Pancreas (tissue), 10 donors: ENCODE data around the gene KRT20. TPM values are rescaled to one million over a fixed set of nuclear protein-coding genes. Genes with fewer than 3 reads are reported as not detected.
A peak's percentile ranks its signal among the peaks of the same experiment; 100 is the strongest.

Experiments used
- ATAC-seq, 4 donors: fragments of 200-7000 bp; cut with Tn5 transposase; one replicate each; pipeline versions ENCODE4 v1.8.0 to v1.9.1; 2020; ENCODE audit warnings: mild to moderate bottlenecking in 4 of 4, moderate library complexity in 4 of 4
- DNase-seq, 6 donors: peaks; one replicate each; pipeline ENCODE4 v3.0.0-alpha.2; 2020
- FAIRE-seq: peaks from 2 replicates; lab custom pipeline; 2012; peaks lifted over from hg19 to GRCh38; lab: Jason Lieb, UNC
- H3K27ac ChIP-seq, 4 donors: fragments of 200-600 bp; sonication (generic); 1 replicate in 3 of 4; 2 replicates in 1 of 4; pipeline versions ENCODE4 v1.5.0 to v1.8.0; 2020
- H3K27me3 ChIP-seq, 4 donors: fragments of 200-600 bp; one replicate each; pipeline ENCODE4 v1.8.0; 2021
- H3K36me3 ChIP-seq, 3 donors: fragments of 200-600 bp; sonication (generic) in 1 of 3; one replicate each; pipeline versions ENCODE4 v1.5.0 to v1.8.0; 2020 to 2021
- H3K4me1 ChIP-seq, 3 donors: fragments of 200-600 bp; one replicate each; pipeline ENCODE4 v1.8.0; 2021
- H3K4me3 ChIP-seq, 4 donors: fragments of 200-600 bp; sonication (generic) in 2 of 4; one replicate each; pipeline versions ENCODE4 v1.5.0 to v1.8.0; 2020 to 2021
- H3K9me3 ChIP-seq, 4 donors: fragments of 200-600 bp; one replicate each; pipeline ENCODE4 v1.8.0; 2021
- CTCF ChIP-seq, 4 donors: fragments of 200-600 bp; sonication (generic) in 3 of 4; IDR thresholded peaks; one replicate each; pipeline versions ENCODE4 v1.5.0 to v1.8.0; 2021; ENCODE audit warnings: antibody characterized with exemption in 4 of 4
- WGBS, 2 donors: extraction: QIAGEN DNeasy Blood & Tissue Kit; methylation state at CpG; one replicate each; pipeline ENCODE4 v1.1.7; 2013; 5-methylcytosine and 5-hydroxymethylcytosine counted together
- intact Hi-C, 3 donors: fragments of 100-400 bp; cut with DNase I; formaldehyde crosslinking; loops; one replicate each; pipeline versions ENCODE4 v1.11.1 to v1.14.2; 2022
- polyA plus RNA-seq, 2 donors: library from polyadenylated mRNA; stranded (reverse); fragments of 200-250 nt; gene quantifications; one replicate each; pipeline ENCODE4 v1.2.3, GENCODE V29; 2013
- total RNA-seq, 6 donors: library from RNA; stranded (reverse); fragmentation: NEBNext Ultra II Directional in 4 of 6; extraction: Animal tissue kit (Norgen Biotek cat#: 25700) in 4 of 6; gene quantifications; one replicate each; pipeline versions ENCODE4 v1.2.1 to v1.2.4, GENCODE V29; 2021 to 2023
- donor health status: healthy with polysubstance abuse.
- donor health status: DM: no; HTN: no; CAD: no; lungs with moderate emphysema.
- donor health status: DM: no; HTN: no; CAD: no.
- donor health status: control.
- donor health status: control.
- donor health status: Bipolar disorder and iron deficiency.
- donor health status: DM: yes; HTN: yes; CAD: no.
- donor health status: DM: no; HTN: no; CAD: no.
- donor health status: DM: no; HTN: no; CAD: no.
- donor health status: DM: yes; HTN: yes; CAD: no.

Gene KRT20
- total and polyA plus RNA-seq, 8 donors, result 0.46 to 0.63 TPM; not detected in 6

DNA sequence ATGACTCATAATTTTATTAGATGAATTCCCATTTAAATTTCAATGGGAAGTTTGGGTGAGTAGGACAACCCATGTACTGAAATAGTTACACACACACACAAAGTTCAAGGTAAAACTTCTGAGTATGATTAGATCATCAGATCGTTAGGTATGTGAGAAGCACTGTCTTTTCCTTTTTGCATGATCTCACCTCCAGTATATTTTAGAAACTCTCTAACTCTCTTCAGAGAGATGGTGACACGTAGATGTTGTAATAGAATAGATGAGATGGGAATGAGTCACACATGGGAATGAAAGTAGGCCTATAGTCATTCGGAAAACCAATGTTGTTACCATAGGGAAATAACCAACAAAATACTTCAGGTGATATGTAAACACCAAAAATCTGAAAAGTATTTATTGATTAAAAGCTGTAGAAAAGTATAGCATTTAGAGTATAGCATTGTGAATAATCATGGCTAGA lies 30.2 kb upstream of the KRT20 start:
- ATAC-seq (peak in 3 of 4 donors; percentile 51 to 86 (median 83)), FAIRE-seq (no peak), DNase-seq (no peak)
- Histone ChIP-seq H3K9me3 (no peaks in the 10 kb centered on the region), H3K4me1 (peaks cover 0 to 5% (median 0%) of the 10 kb centered on the region in 3 donors), H3K27me3 (no peaks in the 10 kb centered on the region), H3K27ac (peak overlapping the region in 2 of 4 donors; percentile 49 to 73), H3K36me3 (no peaks in the 10 kb centered on the region), H3K4me3 (no peak overlapping the region)
- WGBS, 2 donors, result 38 to 64% methylated on average over 3 of the region's 3 CpGs
- TF ChIP-seq CTCF (IDR thresholded peaks at IDR 0.05), result no peak
- intact Hi-C loops, result no loop called here

DNA sequence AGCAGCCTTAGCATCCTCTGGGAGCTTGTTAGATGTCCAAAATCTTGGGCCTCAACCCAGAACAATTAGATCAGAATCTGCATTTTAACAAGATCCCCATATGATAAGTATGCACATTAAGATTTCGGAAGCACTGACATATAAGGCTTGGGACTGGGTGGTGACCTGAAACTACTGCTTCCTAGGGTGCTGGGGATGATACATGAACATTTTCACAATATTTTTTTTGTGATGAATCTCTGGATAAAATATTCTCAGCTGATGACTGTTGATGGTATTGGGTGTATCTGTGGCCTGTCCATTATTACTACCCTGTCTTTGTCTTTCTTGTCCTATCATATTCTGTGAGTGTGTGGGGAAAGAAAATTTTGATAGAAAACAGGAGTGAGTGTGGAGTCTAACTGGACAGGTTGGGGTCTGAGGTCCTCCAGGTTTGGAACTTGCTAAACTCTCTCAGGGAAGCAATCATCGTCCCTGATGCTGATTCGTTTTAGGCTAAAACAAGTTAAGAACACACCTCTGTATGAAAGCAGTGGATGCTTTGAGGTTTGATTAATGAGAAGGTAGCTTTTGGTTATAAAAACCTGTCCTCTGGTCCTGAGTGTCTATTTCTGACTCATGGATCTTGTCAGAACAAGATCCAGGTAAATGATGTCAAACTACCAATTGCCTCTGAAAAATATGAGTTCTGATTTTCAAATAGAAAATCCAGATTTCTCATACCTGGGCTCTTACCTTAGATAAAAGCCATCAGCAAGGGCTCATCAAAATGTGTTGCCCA lies 29.2 kb upstream of the KRT20 start:
- intact Hi-C loops, result no loop called here
- H3K27ac ChIP-seq, result peak overlapping the region in 2 of 4 donors; percentile 49 to 73
- ATAC-seq (no peak), FAIRE-seq (no peak), DNase-seq (no peak)
- H3K27me3 ChIP-seq, result no peaks in the 10 kb centered on the region
- WGBS, 2 donors, result 52 to 79% methylated on average over 3 of the region's 3 CpGs
- H3K4me1 ChIP-seq, result peaks cover 0 to 5% (median 0%) of the 10 kb centered on the region in 3 donors
- no peaks in the 10 kb centered on the region for H3K9me3 ChIP-seq
- no peaks in the 10 kb centered on the region for H3K36me3 ChIP-seq
- no peak for TF ChIP-seq CTCF (IDR thresholded peaks at IDR 0.05)
- no peak overlapping the region for H3K4me3 ChIP-seq

- Histone ChIP-seq H3K27me3 (peaks cover 0 to 6% (median 0%) of the 10 kb centered on the region in 4 donors), H3K9me3 (no peaks in the 10 kb centered on the region), H3K4me1 (peaks cover 0 to 5% (median 0%) of the 10 kb centered on the region in 3 donors), H3K36me3 (no peaks in the 10 kb centered on the region), H3K4me3 (no peak overlapping the region), H3K27ac (no peak overlapping the region)
- FAIRE-seq (no peak), DNase-seq (no peak), ATAC-seq (no peak)
- intact Hi-C loops, result no loop called here
- WGBS, 2 donors, result 69 to 75% methylated on average over 13 of the region's 13 CpGs
- no peak for TF ChIP-seq CTCF (IDR thresholded peaks at IDR 0.05)
Measured at GRCh38 chr17:40912486-40913210, 27.6 kb upstream of the KRT20 start.

DNA sequence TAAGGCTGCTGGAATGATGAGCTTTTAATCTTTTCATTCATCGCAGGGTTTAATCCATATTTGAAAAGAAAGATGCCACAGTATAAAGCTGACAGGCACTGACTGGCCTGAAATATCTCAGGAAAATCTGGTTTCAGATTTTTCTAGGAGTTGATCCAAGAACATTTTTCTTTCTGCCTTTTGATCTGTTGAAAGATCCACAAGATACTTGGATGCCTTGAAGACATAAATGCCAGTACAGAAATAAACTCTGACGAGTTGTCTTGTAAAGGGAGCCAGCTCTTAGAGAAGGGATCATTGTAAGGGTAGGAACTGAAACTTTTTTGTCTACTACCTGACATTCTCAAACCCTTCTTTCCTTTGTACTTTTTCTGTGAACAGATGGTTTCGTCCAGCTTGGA lies 25.4 kb upstream of the KRT20 start:
- Histone ChIP-seq H3K27ac (no peak overlapping the region), H3K36me3 (no peaks in the 10 kb centered on the region), H3K27me3 (peaks cover 0 to 6% (median 0%) of the 10 kb centered on the region in 4 donors), H3K4me3 (no peak overlapping the region), H3K4me1 (peaks cover 0 to 1% (median 0%) of the 10 kb centered on the region in 3 donors), H3K9me3 (no peaks in the 10 kb centered on the region)
- TF ChIP-seq CTCF (IDR thresholded peaks at IDR 0.05), result no peak
- FAIRE-seq (no peak), ATAC-seq (no peak), DNase-seq (no peak)
- intact Hi-C loops, result no loop called here
- WGBS, 2 donors, result 55 to 66% methylated on average over 3 of the region's 3 CpGs
